Spinal cord (tissue), 10 donors: ENCODE measurements around the gene NPIPB12. TPM values are rescaled to one million over a fixed set of nuclear protein-coding genes. Genes with fewer than 3 reads are reported as not detected.
"Not testable (repeated sequence)": the region's sequence is repeated elsewhere in the genome, so short reads cannot be mapped to it uniquely, and the experiment has no call there.

ENCODE experiments used
- DNase-seq, 6 donors: peaks; one replicate each; pipeline versions ENCODE4 v3.0.0 to v3.0.0-alpha.2; 2013 to 2015; ENCODE audit warnings: low spot score in 6 of 6, low read depth in 4 of 6
- H3K27ac ChIP-seq: one replicate; pipeline ENCODE4 v1.5.1; 2013; ENCODE audit warnings: low read depth, low read length, control low read depth
- H3K27me3 ChIP-seq: one replicate; pipeline ENCODE4 v1.6.1; 2013; ENCODE audit warnings: low read length; ENCODE audit not compliant: control insufficient read depth, insufficient read depth
- H3K36me3 ChIP-seq: one replicate; pipeline ENCODE4 v1.6.1; 2013; ENCODE audit warnings: low read length; ENCODE audit not compliant: control insufficient read depth, insufficient read depth
- H3K4me1 ChIP-seq: one replicate; pipeline ENCODE4 v1.6.1; 2013; ENCODE audit warnings: low read length; ENCODE audit not compliant: control insufficient read depth, insufficient read depth
- H3K4me3 ChIP-seq: one replicate; pipeline ENCODE4 v1.5.1; 2013; ENCODE audit warnings: low read depth, low read length, control low read depth
- H3K9me3 ChIP-seq: one replicate; pipeline ENCODE4 v1.6.1; 2013; ENCODE audit warnings: low read length; ENCODE audit not compliant: control insufficient read depth, insufficient read depth
- WGBS: methylation state at CpG from one replicate; pipeline ENCODE4 v1.1.5; 2013; ENCODE audit warnings: missing lambda C conversion rate; ENCODE audit not compliant: insufficient coverage; 5-methylcytosine and 5-hydroxymethylcytosine counted together
- polyA plus RNA-seq, 2 donors: library from polyadenylated mRNA; unstranded; fragments of 120-200 nt; gene quantifications; one replicate each; pipeline ENCODE4 v1.2.1, GENCODE V29; 2013; ENCODE audit not compliant: insufficient read length in 2 of 2
- small RNA-seq: library from RNA; depleted of rRNA; stranded (forward); fragments of <200 nt; gene quantifications from one replicate; pipeline ENCODE3, GENCODE V24; 2014; ENCODE audit warnings: low replicate concordance
- total RNA-seq, 2 donors: library from RNA; depleted of rRNA in 1 of 2; stranded (reverse); fragments of 120-200 nt in 1 of 2; fragments of >200 nt in 1 of 2; gene quantifications; one replicate each; pipeline versions ENCODE4 v1.2.3 to v1.2.4, GENCODE V29; 2013 to 2014
- donor health status: healthy.

NPIPB12 gene
- total and polyA plus RNA-seq, 4 donors = 24.8 to 96.4 (median 28.2) TPM

GRCh38 chr16:29459706-29460646 is 46.2 kb downstream of the NPIPB12 start, which contains the start of gene SULT1A4:
Gene SULT1A4, plus strand, starts transcription at chr16:29459913. Its CDS starts 1,473 bp downstream, at chr16:29461386.
- WGBS = no CpG with 5 or more reads among the region's 13 CpGs

DNA sequence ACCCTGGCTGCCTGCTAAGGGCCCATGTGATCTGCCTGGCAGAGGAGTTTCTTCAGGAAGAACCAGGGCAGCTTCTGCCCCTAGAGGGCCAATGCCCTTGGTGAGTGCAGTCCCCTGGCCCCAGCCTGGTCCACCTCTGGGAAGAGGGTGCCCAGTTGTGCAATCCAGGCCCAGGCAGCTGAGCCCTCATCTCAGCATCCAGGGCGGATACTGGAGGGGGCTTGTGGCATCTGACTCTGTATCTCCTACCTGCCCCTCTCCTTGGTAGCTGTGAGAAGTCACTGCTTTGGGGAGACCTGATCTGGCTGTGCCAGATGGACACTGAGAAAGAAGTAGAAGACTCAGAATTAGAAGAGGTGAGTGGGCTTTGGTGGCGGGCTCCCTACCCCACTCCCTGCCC is 48.5 kb downstream of the NPIPB12 start:
- not testable (repeated sequence) for H3K27me3 ChIP-seq, H3K9me3 ChIP-seq, H3K4me3 ChIP-seq, DNase-seq, H3K27ac ChIP-seq, H3K4me1 ChIP-seq, H3K36me3 ChIP-seq
- WGBS = no CpG with 5 or more reads among the region's 2 CpGs

More at GRCh38 chr16:29459706-29460646, 46.2 kb downstream of the NPIPB12 start, which contains the start of gene SULT1A4:
- not testable (repeated sequence) for H3K27me3 ChIP-seq, H3K27ac ChIP-seq, H3K36me3 ChIP-seq, H3K9me3 ChIP-seq, DNase-seq, H3K4me1 ChIP-seq, H3K4me3 ChIP-seq

DNA sequence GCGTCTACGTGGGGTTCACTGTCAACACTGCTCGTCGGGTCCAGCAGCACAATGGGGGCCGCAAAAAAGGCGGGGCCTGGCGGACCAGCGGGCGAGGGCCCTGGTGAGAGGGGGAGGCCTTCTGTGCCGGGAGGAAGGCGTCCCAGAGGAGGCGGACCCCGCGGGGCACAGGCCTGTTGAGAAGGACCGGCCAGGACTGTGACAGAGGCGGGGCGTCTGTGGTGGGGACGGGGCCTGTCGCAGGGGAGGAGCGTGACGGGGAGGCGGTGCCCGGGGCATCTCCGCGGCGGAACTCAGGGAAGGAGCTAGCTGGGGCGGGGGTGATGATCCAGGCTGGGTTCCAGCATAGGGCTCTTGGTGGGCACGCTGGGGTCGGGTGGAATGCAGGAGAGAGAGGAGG is 51.4 kb downstream of the NPIPB12 start:
- H3K27me3 ChIP-seq, DNase-seq, H3K4me3 ChIP-seq, H3K9me3 ChIP-seq, H3K4me1 ChIP-seq, H3K27ac ChIP-seq, H3K36me3 ChIP-seq: not testable (repeated sequence)
- whole genome bisulfite sequencing = no CpG with 5 or more reads among the region's 29 CpGs

DNA sequence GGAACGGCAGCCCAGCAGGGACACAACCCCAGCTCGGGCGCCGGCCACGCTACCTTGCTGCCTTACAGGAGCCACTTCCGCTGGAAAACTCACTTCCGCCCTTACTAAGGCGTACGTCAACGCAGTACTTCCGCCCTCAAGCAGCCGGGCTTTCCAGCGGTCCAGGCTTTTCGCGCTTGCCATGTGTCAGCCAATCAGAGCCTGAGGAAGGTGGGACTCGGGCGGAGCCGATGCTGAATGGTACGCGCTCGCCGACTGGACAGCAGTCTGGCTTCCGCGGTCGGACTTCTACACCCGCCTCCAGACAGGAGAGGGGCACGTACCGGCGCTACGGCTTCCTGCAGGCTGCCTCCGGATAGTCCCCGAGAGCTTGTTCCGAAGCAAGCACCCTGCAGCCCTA is 51.9 kb downstream of the NPIPB12 start, which contains the start of the genes BOLA2 and SLX1B:
TSS of gene BOLA2 (minus strand) at position 83 of the 400 bp plus-strand sequence. CDS start 98 bp downstream, outside the sequence.
TSS of gene SLX1B (plus strand) at position 265 of the 400 bp plus-strand sequence.
- H3K27ac ChIP-seq, H3K4me3 ChIP-seq, DNase-seq, H3K36me3 ChIP-seq, H3K9me3 ChIP-seq, H3K27me3 ChIP-seq, H3K4me1 ChIP-seq: not testable (repeated sequence)
- no CpG with 5 or more reads among the region's 33 CpGs for WGBS

DNA sequence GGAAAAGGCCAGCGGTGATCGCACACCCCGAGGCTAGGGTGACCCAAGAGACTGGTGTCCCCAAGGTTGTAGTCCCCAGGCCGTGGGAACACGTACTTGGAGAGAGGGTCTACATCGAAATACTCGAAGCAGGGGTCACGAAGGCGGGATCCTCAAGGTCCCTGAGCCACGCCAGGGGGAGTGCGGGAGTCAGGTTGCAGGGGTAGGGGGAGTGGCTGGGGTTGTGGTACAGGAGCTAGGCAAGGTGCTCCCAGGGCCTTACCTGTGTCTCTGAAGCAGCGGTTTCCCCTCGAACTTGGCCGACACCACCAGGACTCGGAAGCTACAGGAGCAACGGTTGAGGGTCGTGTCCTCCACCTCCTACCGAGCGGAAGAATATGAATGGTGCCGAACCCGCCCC is 52.5 kb downstream of the NPIPB12 start:
- not testable (repeated sequence) for H3K36me3 ChIP-seq, H3K4me3 ChIP-seq, H3K27ac ChIP-seq, H3K9me3 ChIP-seq, H3K4me1 ChIP-seq, H3K27me3 ChIP-seq, DNase-seq
- no CpG with 5 or more reads among the region's 21 CpGs for WGBS

Small RNA genes lying within 50 kb of the gene (small RNA-seq; reads per million reads assigned to genes)
- not detected for gene AC133555.2

Other genes starting within 250 kb of the NPIPB12 start
- gene NPIPB11, start 99.7 kb downstream of the NPIPB12 start, total RNA-seq = under 1 TPM; 0.20 to 0.94 TPM
- 1 to 10 TPM; 1.5 to 5.0 TPM for gene NPIPB11, start 99.7 kb downstream of the NPIPB12 start, polyA plus RNA-seq
- gene BOLA2, start 52.1 kb downstream of the NPIPB12 start, total RNA-seq = 10 to 100 TPM in 1 of 2 donors, 1 to 10 TPM in 1; 5.3 to 27.3 TPM
- gene BOLA2, start 52.1 kb downstream of the NPIPB12 start, polyA plus RNA-seq = 10 to 100 TPM in 1 of 2 donors, 1 to 10 TPM in 1; 9.4 to 16.6 TPM
- gene SLX1B, start 51.9 kb downstream of the NPIPB12 start, total RNA-seq = 10 to 100 TPM in 1 of 2 donors, 1 to 10 TPM in 1; 5.4 to 12.9 TPM
- gene SLX1B, start 51.9 kb downstream of the NPIPB12 start, polyA plus RNA-seq = 10 to 100 TPM in 1 of 2 donors, 1 to 10 TPM in 1; 2.6 to 20.6 TPM
- gene SULT1A4, start 46.5 kb downstream of the NPIPB12 start, total RNA-seq = 10 to 100 TPM in 1 of 2 donors, 1 to 10 TPM in 1; 3.1 to 22.8 TPM
- 10 to 100 TPM in 1 of 2 donors, 1 to 10 TPM in 1; 4.9 to 16.1 TPM for gene SULT1A4, start 46.5 kb downstream of the NPIPB12 start, polyA plus RNA-seq
- 1 to 10 TPM in 1 of 2 donors, under 1 TPM in 1; 0.88 to 3.3 TPM for gene SPN, start 156.8 kb upstream of the NPIPB12 start, total RNA-seq
- under 1 TPM; 0.79 to 0.96 TPM for gene SPN, start 156.8 kb upstream of the NPIPB12 start, polyA plus RNA-seq
- 10 to 100 TPM; 15.8 to 52.0 TPM for gene QPRT, start 172.8 kb upstream of the NPIPB12 start, total RNA-seq
- 10 to 100 TPM; 39.3 to 40.3 TPM for gene QPRT, start 172.8 kb upstream of the NPIPB12 start, polyA plus RNA-seq
- gene C16orf54, start 239.6 kb upstream of the NPIPB12 start, total RNA-seq = 1 to 10 TPM in 1 of 2 donors, under 1 TPM in 1; 0.39 to 1.1 TPM
- gene C16orf54, start 239.6 kb upstream of the NPIPB12 start, polyA plus RNA-seq = under 1 TPM; 0.20 to 0.29 TPM